GM12878 (cell line): Measurements from ENCODE around the gene CCDC141. TPM values are rescaled to one million over a fixed set of nuclear protein-coding genes. Genes with fewer than 3 reads are reported as not detected.

Experiments
- CREB1 ChIP-seq: IDR thresholded peaks from 2 replicates; pipeline ENCODE4 v1.6.1; 2012; ENCODE audit warnings: low read depth, mild to moderate bottlenecking, inconsistent platforms
- CUX1 ChIP-seq: IDR thresholded peaks from 2 replicates; pipeline ENCODE4 v1.6.1; 2012; ENCODE audit warnings: improper control_type of control experiment, low read depth, low read length; ENCODE audit not compliant: insufficient replicate concordance
- REST ChIP-seq: IDR thresholded peaks from 2 replicates; pipeline ENCODE4 v1.6.1; 2012; ENCODE audit warnings: mild to moderate bottlenecking, low read depth, low read length
- polyA plus RNA-seq, 11 experiments: library from polyadenylated mRNA; depleted of rRNA in 4 of 11; unstranded in 6 of 11; stranded (reverse) in 5 of 11; fragments of >200 nt; fragmentation: Nextera tagmentation in 4 of 11; fragmentation: Illumina TruSeq in 1 of 11; extraction: Ambion mirVana in 4 of 11; extraction: Trizol in 1 of 11; gene quantifications; 1 replicate in 1 of 11; 2 replicates in 10 of 11; pipeline versions ENCODE4 v1.2.1 to v1.2.3, GENCODE V29; 2011 to 2016; ENCODE audit warnings: inconsistent platforms in 2 of 11, missing spikeins in 2 of 11, low read depth in 1 of 11
- total RNA-seq, 4 experiments: library from RNA; depleted of rRNA in 3 of 4; stranded (reverse); fragments of >200 nt in 3 of 4; fragmentation: Illumina TruSeq in 1 of 4; extraction: Trizol in 1 of 4; gene quantifications; 2 replicates each; pipeline versions ENCODE4 v1.2.1 to v1.2.3, GENCODE V29; 2013 to 2021

CCDC141 gene
- total and polyA plus RNA-seq, 10 of the 15 experiments (the other 5 are each of a cell fraction or from before 2014, with no cell fraction given), result 0.84 to 12.5 (median 3.6) TPM

GRCh38 chr2:178911039-178911438 lies 138.9 kb downstream of the CCDC141 start (continued):
- TF ChIP-seq CUX1 (no peak), CREB1 (no peak), REST (no peak)
